Measurements from ENCODE around the gene ATP4B.

Gene ATP4B

DNA sequence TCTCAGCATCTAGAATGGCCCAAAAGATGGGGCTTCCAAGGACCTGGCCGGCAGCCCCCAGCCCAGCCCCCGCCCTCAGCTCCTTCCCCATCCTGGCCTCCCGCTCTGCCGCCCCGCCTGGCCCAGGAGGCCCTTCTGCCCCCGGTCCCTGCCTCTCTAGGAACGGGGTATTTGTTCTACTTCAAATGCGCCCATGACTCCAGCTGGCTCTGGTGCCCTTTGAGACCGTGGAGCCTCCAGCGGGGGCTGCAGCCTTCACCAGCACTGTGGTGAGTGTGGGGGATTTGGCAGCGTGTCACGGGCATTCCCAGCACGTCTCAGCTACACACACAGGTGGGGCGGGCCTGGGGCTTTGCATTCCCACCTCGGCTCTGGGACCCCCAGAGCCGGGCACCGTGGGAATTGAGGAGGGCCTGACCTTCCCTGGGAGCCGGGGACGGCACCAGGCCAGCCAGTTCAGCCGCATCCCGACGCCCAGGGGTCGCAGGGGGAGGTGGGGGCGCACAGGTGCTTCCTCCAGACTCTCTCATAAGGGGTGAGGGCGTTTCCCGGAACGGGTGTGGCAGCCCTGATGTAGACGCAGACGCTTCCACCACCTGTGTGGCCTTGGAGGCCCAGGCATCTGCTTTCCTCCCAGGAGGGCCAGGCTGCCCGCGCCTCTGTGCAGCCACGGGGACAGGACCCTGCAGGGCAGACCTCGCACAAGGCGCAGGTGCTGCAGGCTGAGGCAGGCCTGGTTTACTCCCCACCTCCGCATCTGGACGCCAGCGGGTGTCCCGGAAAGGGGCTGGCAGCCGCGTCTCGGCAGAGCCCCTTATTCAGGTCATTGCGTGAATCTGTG lies 947 bp downstream of the ATP4B start:
- no peak for DNase-seq

- DNase-seq, result no peak
These were observed 1.9 kb downstream of the ATP4B start for GRCh38 chr13:113656003-113656588.

GRCh38 chr13:113655346-113656002 lies 2.5 kb downstream of the ATP4B start:
- peak; percentile 53 for DNase-seq

GRCh38 chr13:113654591-113655345 lies 3.2 kb downstream of the ATP4B start:
- DNase-seq, result no peak

DNA sequence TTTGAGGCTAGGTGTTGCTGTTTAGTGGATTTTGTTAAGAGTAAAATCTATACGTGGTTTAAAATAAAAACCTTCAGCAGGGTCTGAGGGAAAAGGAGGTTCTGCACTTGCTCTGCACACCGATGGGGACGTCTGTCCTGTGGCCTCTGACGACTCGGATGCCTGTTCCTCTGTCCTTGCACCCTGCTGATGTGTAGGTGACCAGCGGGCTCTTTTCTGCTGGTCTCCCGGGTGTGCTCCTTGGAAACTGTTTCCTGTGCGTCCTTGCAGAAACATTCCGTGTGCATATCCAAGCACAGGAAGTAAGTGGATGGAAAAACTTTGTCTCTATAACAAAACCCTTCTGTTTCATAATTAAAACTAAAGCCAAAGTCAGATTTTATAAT lies 3.8 kb downstream of the ATP4B start:
- DNase-seq, result no peak

DNA sequence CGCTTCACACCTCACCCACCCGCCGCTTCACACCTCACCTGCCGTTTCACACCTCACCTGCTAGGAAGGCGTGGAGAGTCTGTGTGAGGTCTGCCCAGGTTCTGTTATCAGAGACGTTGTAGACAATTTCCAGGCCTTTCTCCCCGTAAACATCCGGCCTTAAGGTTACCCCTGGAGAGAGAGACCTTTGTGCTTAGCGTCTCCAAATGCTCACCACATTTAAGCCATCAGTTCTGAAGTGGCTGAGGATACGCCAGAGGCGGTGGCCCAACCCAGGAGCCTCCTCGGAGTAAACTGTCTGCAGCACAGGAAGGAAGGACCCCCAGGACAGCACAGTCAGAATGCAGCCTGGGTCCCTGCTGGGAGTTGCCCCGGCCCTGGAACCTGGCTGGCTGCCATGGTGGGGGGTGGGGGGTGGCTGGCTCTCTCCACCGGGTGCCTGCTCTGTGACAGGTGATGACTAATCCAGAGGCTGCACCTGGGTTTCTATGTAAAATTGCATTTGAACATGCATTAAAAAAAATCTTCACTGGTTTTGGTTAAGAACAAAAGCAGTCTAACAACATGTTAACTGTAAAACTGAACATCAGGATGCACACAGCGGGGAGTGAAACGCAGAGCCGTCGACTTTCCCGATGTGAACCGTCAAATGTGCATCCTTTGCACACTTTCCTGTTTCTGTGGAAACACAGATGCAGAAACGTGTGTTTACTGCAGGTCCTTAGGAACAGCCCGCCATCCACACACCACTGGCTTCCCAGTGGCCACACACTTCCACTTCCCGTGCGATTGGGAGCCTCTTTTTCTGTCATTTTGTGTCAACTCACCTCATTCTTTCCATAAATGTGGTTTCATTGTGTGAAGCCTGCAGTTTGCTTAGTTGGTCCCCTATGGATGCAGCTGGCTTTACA lies 4.5 kb downstream of the ATP4B start:
- DNase-seq, result no peak

DNA sequence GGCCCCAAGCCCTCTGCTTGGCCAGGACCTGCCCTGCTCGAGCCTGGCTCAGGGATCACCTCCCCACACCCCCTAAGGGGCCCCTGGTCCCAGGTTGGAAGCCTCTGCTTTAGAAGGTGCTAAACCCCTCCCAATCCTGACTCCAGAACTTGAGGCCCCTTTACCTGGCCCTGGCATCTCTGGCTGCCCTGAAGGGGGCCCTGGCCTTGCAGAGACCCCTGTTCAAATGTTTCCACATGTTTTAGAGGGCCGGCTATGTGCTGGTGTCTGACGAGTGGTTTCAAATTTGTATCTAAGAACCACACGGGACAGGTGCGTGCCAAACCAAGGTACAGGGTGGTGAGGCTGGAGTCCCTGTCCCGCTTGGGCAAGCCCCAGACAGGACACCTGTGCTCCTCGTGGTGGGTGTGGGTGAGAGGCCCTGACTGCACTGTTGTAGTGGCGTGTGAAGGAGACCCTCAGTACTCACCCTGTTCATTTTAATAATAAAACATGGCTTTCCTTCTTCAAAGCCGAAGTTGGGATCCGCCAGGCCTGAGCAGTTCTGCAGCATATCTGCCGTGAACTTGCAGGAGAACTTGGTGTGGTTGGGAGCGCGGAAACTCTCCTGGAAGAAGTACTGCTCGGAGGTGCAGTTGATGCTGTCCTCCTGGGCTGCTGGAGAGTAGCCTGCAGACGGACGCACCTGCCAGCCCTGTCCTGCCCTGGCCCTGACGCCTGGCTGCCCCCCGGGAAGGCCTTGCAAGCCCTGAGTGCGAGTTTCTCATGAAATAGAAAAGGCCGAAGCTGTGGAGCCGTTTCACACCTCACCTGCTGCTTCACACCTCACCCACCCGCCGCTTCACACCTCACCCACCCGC lies 5.4 kb downstream of the ATP4B start:
- DNase-seq, result no peak

GRCh38 chr13:113651511-113652403 lies 6.2 kb downstream of the ATP4B start:
- DNase-seq, result no peak

GRCh38 chr13:113650731-113651148 lies 7.3 kb downstream of the ATP4B start:
- no peak for DNase-seq

DNA sequence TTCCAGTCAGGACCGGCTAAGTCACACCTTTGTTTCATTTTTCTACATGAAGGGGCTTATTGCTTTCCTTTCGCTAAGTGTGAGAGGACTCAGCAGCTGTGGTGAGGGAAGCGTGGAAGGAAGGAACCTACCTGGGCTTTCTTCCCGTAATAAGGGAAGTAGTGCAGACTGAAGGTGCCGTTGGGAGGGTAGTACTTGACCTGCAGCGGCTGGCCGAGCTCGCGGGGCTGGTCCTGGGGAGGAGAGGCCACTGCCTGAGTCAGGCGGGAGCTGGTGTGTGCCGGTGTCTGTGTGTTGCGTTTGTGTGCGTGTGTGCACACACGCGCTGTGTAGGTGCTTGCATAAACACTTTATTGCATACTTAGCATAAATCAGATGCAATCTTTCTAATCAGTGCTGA lies 7.7 kb downstream of the ATP4B start:
- no peak for DNase-seq

DNA sequence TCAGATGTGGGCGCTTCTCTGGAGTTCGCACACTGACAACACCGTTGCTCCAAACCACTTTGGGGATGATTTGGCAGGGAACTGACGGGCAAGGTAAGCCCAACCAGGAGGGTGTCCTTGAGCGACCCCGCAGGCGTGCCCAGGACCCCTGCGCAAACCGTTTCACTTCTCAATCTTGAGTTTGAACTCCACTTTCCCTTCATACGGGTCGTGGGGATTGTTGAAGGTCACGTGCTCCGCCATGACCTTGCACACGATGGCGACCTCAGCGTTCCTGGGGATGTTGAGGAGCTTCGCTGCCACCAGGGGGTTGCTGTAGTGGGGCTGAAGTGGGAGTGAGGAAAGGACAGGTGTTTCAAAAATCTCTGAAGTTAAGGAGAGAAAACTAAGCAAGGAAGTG lies 8.8 kb downstream of the ATP4B start:
- no peak for DNase-seq

DNA sequence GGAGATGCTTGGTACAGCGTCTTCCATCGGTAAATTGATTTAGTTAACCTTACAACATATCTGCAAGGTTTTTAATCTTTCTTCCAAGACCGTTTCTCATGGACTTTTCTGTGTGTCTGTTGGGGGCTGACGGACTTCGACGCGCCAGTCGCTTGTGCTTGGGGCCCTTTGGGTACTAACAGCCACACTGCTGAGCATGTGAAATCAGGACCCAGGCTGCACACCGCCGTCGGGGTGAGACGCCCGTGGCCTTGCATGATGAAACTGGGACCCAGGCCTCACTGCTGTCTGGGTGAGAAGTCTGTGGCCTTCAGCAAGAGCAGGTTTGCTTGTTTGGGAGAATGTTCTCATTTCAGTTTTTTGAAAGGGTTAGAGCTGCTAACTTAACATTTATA lies 9.8 kb downstream of the ATP4B start:
- no peak for DNase-seq

GRCh38 chr13:113647351-113648215 lies 10.4 kb downstream of the ATP4B start:
- DNase-seq, result no peak

DNA sequence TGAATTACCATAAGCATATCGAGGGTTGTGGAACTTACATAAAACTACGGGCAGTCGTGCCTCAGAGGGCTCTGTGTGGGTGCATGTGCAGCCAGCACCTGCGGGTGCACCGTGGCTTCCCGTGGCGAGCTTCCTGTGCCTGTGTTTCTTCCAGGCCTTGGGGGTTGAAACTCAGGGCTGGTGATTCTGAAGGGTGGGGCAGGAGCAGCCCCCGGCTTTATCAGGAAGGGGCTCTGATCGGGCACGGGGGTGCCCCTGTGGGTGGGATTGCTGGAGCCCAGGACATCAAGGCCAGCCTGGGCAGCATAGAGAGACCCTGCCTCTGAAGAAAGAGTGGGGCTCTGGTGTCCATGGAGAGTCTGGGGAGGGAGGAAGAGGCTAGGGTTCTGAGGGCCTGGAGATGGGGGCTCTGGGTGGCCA lies 11.1 kb downstream of the ATP4B start:
- no peak for DNase-seq

GRCh38 chr13:113646376-113646775 lies 11.6 kb downstream of the ATP4B start:
- no peak for DNase-seq

DNA sequence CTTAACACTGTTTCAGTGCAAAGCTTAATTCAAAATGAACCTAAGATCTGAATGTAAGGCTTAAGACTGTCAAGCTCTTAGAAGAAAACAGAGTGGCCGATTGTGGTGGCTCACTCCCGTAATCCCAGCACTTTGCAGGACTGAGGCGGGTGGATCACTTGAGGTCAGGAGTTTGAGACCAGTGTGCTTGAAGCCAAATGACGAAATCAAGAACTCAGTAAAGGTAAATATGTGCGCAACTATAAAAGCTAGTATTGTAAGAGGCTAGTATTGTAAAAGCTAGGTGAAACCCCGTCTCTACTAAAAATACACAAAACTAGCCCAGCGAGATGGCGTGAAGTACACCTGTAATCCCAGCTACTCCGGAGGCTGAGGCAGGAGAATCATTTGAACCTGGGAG lies 12.7 kb downstream of the ATP4B start:
- no peak for DNase-seq

DNA sequence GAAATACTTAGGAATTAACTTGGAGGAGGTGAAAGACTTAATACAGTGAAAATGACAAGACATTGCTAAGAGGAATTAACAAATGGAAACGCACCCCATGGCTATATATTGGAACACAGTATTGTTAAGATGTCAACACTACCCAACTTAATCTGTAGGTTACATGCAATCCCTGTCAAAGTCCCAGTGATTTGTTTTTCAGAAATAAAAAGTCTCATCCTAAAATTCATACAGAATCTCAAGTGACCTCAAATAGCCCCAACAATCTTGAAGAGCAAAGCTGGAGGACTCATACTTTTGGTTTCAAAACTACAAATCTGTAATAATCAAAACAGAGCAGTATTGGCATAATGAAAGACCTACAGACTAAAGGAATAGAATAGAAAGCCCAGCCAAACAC lies 13.2 kb downstream of the ATP4B start:
- no peak for DNase-seq

DNA sequence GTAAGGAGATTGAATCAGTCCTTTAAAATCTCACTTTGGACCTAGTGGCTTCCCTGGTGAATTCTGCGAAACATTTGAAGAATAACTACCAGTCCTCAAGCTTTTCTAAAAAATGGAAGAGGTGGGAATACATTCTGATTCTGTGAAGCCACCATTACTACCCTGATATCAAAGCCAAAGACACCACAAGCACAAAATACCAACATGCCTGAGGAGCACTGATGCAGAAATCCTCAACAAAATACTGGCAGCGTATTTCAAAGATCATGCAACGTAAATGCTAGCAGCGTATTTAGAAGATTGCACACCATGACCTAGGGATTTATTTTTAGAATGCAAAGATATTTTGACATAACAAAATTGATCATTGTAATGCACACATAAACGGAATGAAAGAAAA lies 14.4 kb downstream of the ATP4B start:
- DNase-seq, result no peak

DNA sequence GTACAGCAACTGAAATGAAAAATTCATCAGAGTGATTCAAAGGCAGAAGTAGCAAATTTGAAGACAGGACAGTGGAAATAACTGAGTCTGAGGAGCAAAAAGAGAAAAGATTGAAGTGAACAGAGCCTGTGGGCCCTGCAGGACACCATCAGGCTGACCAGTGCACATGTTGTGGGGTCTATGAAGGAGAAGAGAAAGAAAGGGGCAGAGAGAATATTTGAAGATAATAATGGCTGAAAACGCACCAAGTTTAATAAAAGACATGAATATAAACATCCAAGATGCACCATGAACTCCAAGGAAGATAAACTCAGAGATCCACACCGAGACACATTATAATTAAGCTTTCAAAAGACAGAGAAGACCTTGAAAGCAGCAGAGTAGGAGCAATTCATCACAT lies 15.4 kb downstream of the ATP4B start:
- DNase-seq, result no peak
